WI38 (cell line): ENCODE results near the gene SH3BP4.

Experiments used
- H3K4me3 ChIP-seq: 2 replicates; pipeline ENCODE4 v1.5.1; 2011; ENCODE audit warnings: low read depth, mild to moderate bottlenecking, control low read depth, low read length
- TF ChIP-seq, protein P1 (sequence below): IDR thresholded peaks from 2 replicates; pipeline ENCODE4 v1.5.1; 2012; ENCODE audit warnings: low read depth, mild to moderate bottlenecking, control low read depth, low read length

Gene SH3BP4

DNA sequence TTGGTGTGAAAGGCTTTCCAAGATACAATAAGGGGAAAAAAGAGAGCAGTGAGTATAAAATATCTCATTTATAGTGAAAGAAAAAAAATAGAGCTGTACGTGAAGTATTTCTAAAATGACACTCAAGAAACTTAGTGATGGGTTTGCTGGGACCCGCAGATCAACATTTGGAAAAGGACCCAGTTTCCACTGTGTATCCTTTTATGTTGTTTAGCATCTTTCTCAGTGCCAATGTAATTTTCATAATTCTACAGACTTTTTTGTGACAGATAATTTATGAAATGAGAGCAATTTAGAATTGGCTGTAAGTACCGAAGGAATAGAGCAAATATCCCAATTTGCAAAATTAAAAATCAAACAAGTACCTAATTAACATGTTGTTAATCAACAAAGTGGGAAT lies 116.9 kb downstream of the SH3BP4 start:
- no peak overlapping the region for H3K4me3 ChIP-seq
- TF ChIP-seq, protein P1, sequence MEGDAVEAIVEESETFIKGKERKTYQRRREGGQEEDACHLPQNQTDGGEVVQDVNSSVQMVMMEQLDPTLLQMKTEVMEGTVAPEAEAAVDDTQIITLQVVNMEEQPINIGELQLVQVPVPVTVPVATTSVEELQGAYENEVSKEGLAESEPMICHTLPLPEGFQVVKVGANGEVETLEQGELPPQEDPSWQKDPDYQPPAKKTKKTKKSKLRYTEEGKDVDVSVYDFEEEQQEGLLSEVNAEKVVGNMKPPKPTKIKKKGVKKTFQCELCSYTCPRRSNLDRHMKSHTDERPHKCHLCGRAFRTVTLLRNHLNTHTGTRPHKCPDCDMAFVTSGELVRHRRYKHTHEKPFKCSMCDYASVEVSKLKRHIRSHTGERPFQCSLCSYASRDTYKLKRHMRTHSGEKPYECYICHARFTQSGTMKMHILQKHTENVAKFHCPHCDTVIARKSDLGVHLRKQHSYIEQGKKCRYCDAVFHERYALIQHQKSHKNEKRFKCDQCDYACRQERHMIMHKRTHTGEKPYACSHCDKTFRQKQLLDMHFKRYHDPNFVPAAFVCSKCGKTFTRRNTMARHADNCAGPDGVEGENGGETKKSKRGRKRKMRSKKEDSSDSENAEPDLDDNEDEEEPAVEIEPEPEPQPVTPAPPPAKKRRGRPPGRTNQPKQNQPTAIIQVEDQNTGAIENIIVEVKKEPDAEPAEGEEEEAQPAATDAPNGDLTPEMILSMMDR = no peak

- no peak overlapping the region for H3K4me3 ChIP-seq
- TF ChIP-seq, protein P1 = no peak
Observed at GRCh38 chr2:235070063-235070706, 118.4 kb downstream of the SH3BP4 start.

GRCh38 chr2:235073868-235074413 lies 122.1 kb downstream of the SH3BP4 start:
- H3K4me3 ChIP-seq = no peak overlapping the region
- TF ChIP-seq, protein P1 = no peak

GRCh38 chr2:235077046-235077445 lies 125.2 kb downstream of the SH3BP4 start:
- no peak overlapping the region for H3K4me3 ChIP-seq
- TF ChIP-seq, protein P1 = no peak

GRCh38 chr2:235078182-235078581 lies 126.4 kb downstream of the SH3BP4 start:
- TF ChIP-seq, protein P1 = no peak

GRCh38 chr2:235078914-235079472 lies 127.2 kb downstream of the SH3BP4 start:
- TF ChIP-seq, protein P1 = no peak
- H3K4me3 ChIP-seq = no peak overlapping the region

More at GRCh38 chr2:235078182-235078581, 126.4 kb downstream of the SH3BP4 start:
- H3K4me3 ChIP-seq = no peak overlapping the region

DNA sequence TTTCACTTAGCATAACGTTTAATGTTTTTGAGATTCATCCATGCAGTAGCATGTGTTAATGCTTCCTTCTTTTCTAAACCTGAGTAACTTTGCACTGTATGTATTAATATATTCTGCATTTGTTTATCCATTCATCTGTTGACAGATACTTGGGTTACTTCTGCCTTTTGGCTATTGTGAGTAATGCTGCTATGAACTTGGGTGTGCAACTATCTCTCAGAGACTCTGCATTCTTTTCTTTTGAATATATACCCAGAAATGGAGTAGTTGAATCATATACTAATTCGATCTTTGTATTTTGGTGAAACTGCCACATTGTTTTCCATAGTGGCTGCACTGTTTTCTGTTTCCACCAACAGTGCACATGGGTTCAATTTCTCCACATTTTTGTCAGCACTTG lies 128.3 kb downstream of the SH3BP4 start:
- H3K4me3 ChIP-seq = no peak overlapping the region
- TF ChIP-seq, protein P1 = no peak
